Suprapubic skin (tissue), 4 donors: ENCODE data around the gene GNG4. TPM values are rescaled to one million over a fixed set of nuclear protein-coding genes. Genes with fewer than 3 reads are reported as not detected.

Experiments used
- DNase-seq, 2 donors: peaks; one replicate each; pipeline ENCODE4 v3.0.0-alpha.2; 2019; ENCODE audit warnings: low spot score in 2 of 2
- H3K27ac ChIP-seq: fragments of 200-600 bp; sonication (generic); one replicate; pipeline ENCODE4 v1.5.1; 2019
- H3K27me3 ChIP-seq: fragments of 200-600 bp; sonication (generic); one replicate; pipeline ENCODE4 v1.5.1; 2019
- H3K36me3 ChIP-seq: fragments of 200-600 bp; sonication (generic); one replicate; pipeline ENCODE4 v1.5.1; 2019
- H3K4me1 ChIP-seq: fragments of 200-600 bp; sonication (generic); one replicate; pipeline ENCODE4 v1.5.1; 2019
- H3K4me3 ChIP-seq: fragments of 200-600 bp; sonication (generic); one replicate; pipeline ENCODE4 v1.5.1; 2019; ENCODE audit warnings: mild to moderate bottlenecking
- H3K9me3 ChIP-seq: fragments of 200-600 bp; sonication (generic); one replicate; pipeline ENCODE4 v1.5.1; 2019
- CTCF ChIP-seq, 2 donors: fragments of 200-600 bp in 1 of 2; fragments of 450-650 bp in 1 of 2; sonication (generic) in 1 of 2; IDR thresholded peaks; one replicate each; pipeline ENCODE4 v1.5.1; 2016 to 2019; ENCODE audit warnings: antibody characterized with exemption in 2 of 2, mild to moderate bottlenecking in 1 of 2, moderate library complexity in 1 of 2
- EP300 ChIP-seq: sonication (generic); formaldehyde crosslinking; IDR thresholded peaks from one replicate; pipeline ENCODE4 v1.6.1; 2017; ENCODE audit warnings: antibody characterized with exemption
- POLR2A ChIP-seq, 2 donors: fragments of 450-650 bp; IDR thresholded peaks; one replicate each; pipeline ENCODE4 v1.6.1; 2017; ENCODE audit warnings: antibody characterized with exemption in 2 of 2, mild to moderate bottlenecking in 2 of 2, moderate library complexity in 2 of 2
- POLR2AphosphoS5 ChIP-seq, 3 donors: sonication (generic); formaldehyde crosslinking; IDR thresholded peaks; one replicate each; pipeline ENCODE4 v1.6.1; 2017; ENCODE audit warnings: antibody characterized with exemption in 3 of 3
- WGBS: methylation state at CpG from one replicate; pipeline ENCODE4 v1.1.5; 2018; 5-methylcytosine and 5-hydroxymethylcytosine counted together
- total RNA-seq, 4 donors: library from RNA; depleted of rRNA; stranded (reverse); fragments of >200 nt; gene quantifications; one replicate each; pipeline ENCODE4 v1.1.0, GENCODE V29; 2016

GNG4 gene
- total RNA-seq, 4 donors from 2014 or later: 0.13 to 0.76 (median 0.72) TPM; not detected in 1

DNA sequence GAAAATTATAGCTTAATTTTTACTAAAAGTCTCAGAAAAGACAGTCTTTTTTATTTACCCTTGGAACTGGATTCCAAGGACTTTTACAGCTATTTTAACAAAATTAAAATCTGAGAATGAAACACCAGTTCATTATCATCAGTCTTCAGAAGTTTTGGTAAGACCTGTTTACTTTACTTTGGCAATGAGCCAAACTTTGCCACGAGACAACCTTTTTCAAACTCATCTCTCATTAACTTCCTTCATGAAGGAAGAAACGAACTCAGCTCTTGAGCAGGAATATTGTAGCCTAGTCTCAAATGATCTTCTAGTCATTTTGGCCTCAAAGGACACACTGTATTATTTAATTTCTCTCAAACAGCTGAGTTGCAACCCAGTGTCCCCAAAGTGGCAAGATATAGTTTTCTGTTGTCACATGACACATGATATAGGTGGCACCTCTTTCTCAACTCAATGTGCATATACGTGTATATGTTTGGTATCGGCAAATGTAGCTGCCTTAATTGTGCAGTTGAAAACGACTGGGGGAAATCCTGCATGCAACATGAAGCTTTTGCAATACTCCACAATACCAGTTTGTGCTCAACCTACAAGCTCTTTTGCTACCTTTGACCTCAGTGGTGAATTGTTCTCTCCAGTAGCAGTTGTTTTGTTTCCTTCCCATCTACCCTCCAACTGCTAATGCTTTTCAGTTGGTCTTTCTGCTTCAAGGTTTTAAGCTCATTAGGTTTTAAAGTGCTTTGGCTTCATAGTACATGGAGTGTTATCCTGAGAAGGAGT is 8.4 kb upstream of the GNG4 start:
- Histone ChIP-seq H3K9me3 (no peaks in the 10 kb centered on the region), H3K27me3 (peaks cover 14% of the 10 kb centered on the region), H3K4me1 (no peaks in the 10 kb centered on the region), H3K4me3 (no peak overlapping the region), H3K36me3 (peaks cover 22% of the 10 kb centered on the region), H3K27ac (no peak overlapping the region)
- DNase-seq: no peak
- TF ChIP-seq POLR2AphosphoS5 (IDR thresholded peaks at IDR 0.05): no peak
- no peak for TF ChIP-seq POLR2A (IDR thresholded peaks at IDR 0.05)
- TF ChIP-seq CTCF (IDR thresholded peaks at IDR 0.05): no peak
- no peak for TF ChIP-seq EP300
- 61% methylated on average over 5 of the region's 5 CpGs for WGBS

DNA sequence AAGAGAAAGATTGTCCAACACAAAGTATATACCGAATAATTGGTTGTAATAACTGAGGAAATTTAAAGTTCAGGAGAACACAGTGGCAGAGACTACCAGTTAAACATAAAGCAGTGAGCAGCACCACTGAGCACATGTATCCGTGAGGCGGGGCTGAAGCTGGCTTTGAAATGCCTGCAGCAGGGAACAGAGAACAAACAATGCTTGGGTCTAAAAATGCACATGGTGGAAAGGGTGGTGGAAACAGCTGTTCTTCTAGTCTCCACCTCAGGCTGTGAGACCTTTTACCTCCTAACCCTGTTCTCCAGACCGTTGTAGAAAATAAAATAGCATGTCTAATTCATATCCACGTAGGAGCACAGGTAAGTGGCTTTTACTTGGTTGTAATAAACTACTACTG is 7.7 kb upstream of the GNG4 start:
- Histone ChIP-seq H3K4me1 (no peaks in the 10 kb centered on the region), H3K27ac (no peak overlapping the region), H3K4me3 (no peak overlapping the region), H3K9me3 (no peaks in the 10 kb centered on the region), H3K27me3 (peaks cover 18% of the 10 kb centered on the region), H3K36me3 (peaks cover 15% of the 10 kb centered on the region)
- no peak for DNase-seq
- WGBS: 86% methylated on average over 5 of the region's 5 CpGs
- no peak for TF ChIP-seq POLR2AphosphoS5 (IDR thresholded peaks at IDR 0.05)
- TF ChIP-seq EP300: no peak
- no peak for TF ChIP-seq POLR2A (IDR thresholded peaks at IDR 0.05)
- no peak for TF ChIP-seq CTCF (IDR thresholded peaks at IDR 0.05)

DNA sequence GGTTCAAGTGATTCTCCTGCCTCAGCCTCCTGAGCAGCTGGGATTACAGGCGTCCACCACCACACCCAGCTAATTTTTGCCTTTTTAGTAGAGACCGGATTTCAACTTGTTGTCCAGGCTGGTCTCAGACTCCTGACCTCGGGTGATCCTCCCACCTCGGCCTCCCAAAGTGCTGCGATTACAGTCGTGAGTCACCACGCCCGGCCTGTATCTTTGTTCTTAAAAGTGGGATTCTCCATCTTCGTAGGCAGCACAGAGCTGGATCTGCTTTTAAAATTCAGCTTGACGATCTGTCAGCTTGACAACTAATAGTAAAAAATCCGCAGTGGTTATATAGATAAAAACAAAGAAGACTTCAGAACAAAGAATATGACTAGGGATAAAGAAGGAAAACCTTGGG is 2.8 kb upstream of the GNG4 start:
- H3K27me3 ChIP-seq: peaks cover 67% of the 10 kb centered on the region

GRCh38 chr1:235651170-235651806 is 1.7 kb upstream of the GNG4 start:
- TF ChIP-seq POLR2A (IDR thresholded peaks at IDR 0.05) (no peak), EP300 (no peak), POLR2AphosphoS5 (IDR thresholded peaks at IDR 0.05) (no peak), CTCF (IDR thresholded peaks at IDR 0.05) (no peak)
- Histone ChIP-seq H3K9me3 (no peaks in the 10 kb centered on the region), H3K4me1 (peaks cover 28% of the 10 kb centered on the region), H3K27me3 (peaks cover 76% of the 10 kb centered on the region), H3K36me3 (no peaks in the 10 kb centered on the region), H3K27ac (no peak overlapping the region), H3K4me3 (no peak overlapping the region)
- DNase-seq: no peak
- 38% methylated on average over 10 of the region's 10 CpGs for WGBS

More for the DNA sequence above, 2.8 kb upstream of the GNG4 start:
- 96% methylated on average over 11 of the region's 11 CpGs for WGBS
- H3K27ac ChIP-seq: no peak overlapping the region
- TF ChIP-seq POLR2AphosphoS5 (IDR thresholded peaks at IDR 0.05): no peak
- TF ChIP-seq CTCF (IDR thresholded peaks at IDR 0.05): no peak
- no peak for TF ChIP-seq POLR2A (IDR thresholded peaks at IDR 0.05)
- TF ChIP-seq EP300: no peak
- H3K4me1 ChIP-seq: peaks cover 28% of the 10 kb centered on the region
- DNase-seq: no peak
- no peak overlapping the region for H3K4me3 ChIP-seq
- no peaks in the 10 kb centered on the region for H3K36me3 ChIP-seq
- H3K9me3 ChIP-seq: no peaks in the 10 kb centered on the region
